Prostate gland (tissue), 2 donors: Measurements from ENCODE around the gene ANTXR1.

Experiments used
- POLR2A ChIP-seq: fragments of 450-650 bp; IDR thresholded peaks from one replicate; pipeline ENCODE4 v1.6.1; 2016; ENCODE audit warnings: antibody characterized with exemption, mild to moderate bottlenecking
- POLR2AphosphoS5 ChIP-seq: sonication (generic); formaldehyde crosslinking; IDR thresholded peaks from one replicate; pipeline ENCODE4 v1.6.1; 2017; ENCODE audit warnings: antibody characterized with exemption
- TF ChIP-seq, protein P1 (sequence below), 4 experiments: fragments of 200-600 bp in 2 of 4; fragments of 450-650 bp in 2 of 4; sonication (generic) in 2 of 4; IDR thresholded peaks; 1 replicate in 3 of 4; 2 replicates in 1 of 4; pipeline ENCODE4 v1.5.1; 2016 to 2019; ENCODE audit warnings: antibody characterized with exemption in 4 of 4, mild to moderate bottlenecking in 2 of 4, moderate library complexity in 2 of 4

GRCh38 chr2:69114534-69114933, 101.6 kb downstream of the ANTXR1 start:
- TF ChIP-seq, protein P1, sequence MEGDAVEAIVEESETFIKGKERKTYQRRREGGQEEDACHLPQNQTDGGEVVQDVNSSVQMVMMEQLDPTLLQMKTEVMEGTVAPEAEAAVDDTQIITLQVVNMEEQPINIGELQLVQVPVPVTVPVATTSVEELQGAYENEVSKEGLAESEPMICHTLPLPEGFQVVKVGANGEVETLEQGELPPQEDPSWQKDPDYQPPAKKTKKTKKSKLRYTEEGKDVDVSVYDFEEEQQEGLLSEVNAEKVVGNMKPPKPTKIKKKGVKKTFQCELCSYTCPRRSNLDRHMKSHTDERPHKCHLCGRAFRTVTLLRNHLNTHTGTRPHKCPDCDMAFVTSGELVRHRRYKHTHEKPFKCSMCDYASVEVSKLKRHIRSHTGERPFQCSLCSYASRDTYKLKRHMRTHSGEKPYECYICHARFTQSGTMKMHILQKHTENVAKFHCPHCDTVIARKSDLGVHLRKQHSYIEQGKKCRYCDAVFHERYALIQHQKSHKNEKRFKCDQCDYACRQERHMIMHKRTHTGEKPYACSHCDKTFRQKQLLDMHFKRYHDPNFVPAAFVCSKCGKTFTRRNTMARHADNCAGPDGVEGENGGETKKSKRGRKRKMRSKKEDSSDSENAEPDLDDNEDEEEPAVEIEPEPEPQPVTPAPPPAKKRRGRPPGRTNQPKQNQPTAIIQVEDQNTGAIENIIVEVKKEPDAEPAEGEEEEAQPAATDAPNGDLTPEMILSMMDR (IDR thresholded peaks at IDR 0.05): no peak
- TF ChIP-seq POLR2AphosphoS5: no peak
- no peak for TF ChIP-seq POLR2A
